ENCODE results near the gene RC3H1.
"Not testable (repeated sequence)": the region's sequence is repeated elsewhere in the genome, so short reads cannot be mapped to it uniquely, and the experiment has no call there.

The RC3H1 gene

DNA sequence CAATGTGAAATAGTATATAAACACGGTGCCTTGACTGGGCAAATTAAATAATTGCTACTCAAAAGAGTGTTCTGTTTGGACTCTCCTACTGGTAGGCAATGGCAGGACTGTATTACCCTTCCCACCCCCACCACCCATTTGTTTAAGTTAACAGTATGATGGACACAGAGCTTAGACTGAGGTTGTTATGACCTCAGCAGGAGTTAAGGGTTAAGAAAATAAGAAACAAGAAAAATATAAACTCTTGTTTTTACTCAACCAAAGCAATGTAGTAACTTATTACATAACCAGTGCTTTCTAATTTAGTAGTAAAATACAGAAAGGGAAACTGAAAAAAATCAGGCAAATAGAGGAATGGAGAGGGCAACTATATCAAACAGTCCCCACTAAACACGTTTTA lies 85.1 kb downstream of the RC3H1 start:
- DNase-seq (ENCODE audit: low read depth) = no peak

DNA sequence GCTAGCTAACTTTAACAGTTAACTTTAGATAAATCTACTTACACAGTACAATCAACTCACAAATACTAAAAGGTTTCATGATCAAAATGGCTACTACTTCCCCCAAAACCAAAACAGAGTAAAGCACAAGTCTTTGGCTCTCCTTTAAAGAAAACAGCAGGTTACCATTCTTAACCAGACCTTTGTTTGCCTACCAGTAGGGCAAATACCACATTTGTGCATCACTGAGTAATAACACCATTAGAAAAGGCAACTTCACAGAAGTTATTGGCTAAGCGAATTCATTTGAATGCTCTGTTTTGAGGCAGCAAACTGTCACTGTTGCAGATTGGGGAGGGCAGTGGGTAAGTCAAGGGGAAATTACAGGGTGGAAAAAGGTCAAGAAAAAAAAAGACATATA lies 87.7 kb downstream of the RC3H1 start:
- no peak for DNase-seq (ENCODE audit: low read depth)

DNA sequence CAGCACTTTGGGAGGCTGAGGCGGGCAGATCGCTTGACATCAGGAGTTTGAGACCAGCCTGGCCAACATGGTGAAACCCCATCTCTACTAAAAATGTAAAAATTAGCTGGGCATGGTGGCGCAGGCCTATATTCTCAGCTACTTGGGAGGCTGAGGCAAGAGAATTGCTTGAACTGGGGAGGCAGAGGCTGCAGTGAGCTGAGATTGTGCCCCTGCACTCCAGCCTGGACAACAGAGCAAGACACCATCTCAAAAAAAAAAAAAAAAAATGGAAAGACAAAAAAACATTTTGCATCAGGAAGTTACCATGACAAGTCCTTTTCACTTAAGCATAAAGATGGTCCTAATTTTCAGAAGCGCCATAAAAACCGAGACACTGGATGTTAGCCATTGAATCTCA lies 91.6 kb downstream of the RC3H1 start:
- not testable (repeated sequence) for DNase-seq (ENCODE audit: low read depth)

DNA sequence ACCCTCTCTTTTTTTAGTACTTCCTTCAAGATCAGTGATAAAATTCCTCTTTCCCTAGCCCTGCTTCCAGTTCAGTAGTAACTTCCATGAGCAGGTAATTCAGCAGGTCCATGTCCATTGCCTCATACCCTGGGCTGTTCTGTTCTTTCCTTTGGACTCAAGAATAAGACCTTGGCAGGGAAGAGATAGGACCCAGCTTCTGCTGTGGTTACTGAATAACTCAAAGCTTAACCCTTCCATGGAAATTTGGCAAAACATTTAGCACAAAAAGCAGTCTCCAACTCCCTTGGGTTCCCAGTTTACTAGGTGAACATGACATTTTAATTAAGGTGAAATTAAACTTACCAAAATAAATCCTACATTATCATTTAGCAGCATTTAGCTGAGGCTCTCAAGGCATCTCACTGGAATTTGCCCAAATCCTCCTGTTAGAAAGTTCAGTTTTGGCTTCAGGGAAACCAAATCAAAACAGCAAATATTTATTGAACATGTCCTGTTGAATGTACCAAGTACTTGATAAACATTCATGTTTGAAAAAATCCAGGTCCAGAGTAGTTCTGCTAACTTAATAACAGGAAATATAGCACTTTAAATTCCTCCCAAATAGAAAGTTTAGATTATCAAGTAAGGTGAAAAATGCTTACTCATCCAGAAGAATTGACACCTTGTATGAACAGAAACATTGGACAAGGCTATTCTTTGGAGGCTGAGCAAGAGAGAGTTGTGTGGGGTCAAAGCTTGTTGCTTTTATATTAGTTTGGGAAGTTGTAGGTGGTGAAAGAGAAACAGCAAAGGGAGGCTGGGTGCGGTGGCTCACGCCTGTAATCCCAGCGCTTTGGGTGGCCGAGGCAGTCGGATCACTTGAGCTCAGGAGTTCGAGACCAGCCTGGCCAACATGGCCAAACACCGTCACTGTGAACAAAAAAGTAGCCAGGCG lies 96.6 kb downstream of the RC3H1 start:
- DNase-seq (ENCODE audit: low read depth) = no peak

- DNase-seq (ENCODE audit: low read depth) = no peak
Measured at GRCh38 chr1:173920861-173921260, 101.3 kb downstream of the RC3H1 start.

- DNase-seq (ENCODE audit: low read depth) = no peak
Measured at GRCh38 chr1:173917635-173918493, 104.3 kb downstream of the RC3H1 start.

GRCh38 chr1:173917149-173917548 lies 105.0 kb downstream of the RC3H1 start, which contains the start of gene SERPINC1:
Gene SERPINC1, minus strand, starts transcription at chr1:173917327. Its CDS starts 68 bp downstream, at chr1:173917259.
- DNase-seq (ENCODE audit: low read depth) = no peak

GRCh38 chr1:173916667-173917066 lies 105.5 kb downstream of the RC3H1 start:
- no peak for DNase-seq (ENCODE audit: low read depth)

DNA sequence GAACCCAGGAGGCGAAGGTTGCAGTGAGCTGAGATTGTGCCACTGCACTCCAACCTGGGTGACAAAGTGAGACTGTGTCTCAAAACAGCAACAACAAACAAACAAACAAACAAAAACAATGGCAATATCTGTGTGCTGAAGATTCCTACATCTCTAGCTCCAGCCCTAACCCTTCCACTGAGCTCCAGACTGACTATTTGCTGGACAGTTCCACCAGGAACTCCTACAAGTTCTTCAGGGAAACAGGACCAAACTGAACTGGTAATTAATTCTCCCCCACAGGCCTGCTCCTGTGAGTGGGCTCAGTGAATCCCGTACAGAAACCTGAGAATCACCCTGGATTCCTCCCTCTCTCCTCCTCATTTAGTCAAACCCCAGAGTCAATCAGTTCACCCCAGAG lies 106.6 kb downstream of the RC3H1 start:
- DNase-seq (ENCODE audit: low read depth) = no peak

DNA sequence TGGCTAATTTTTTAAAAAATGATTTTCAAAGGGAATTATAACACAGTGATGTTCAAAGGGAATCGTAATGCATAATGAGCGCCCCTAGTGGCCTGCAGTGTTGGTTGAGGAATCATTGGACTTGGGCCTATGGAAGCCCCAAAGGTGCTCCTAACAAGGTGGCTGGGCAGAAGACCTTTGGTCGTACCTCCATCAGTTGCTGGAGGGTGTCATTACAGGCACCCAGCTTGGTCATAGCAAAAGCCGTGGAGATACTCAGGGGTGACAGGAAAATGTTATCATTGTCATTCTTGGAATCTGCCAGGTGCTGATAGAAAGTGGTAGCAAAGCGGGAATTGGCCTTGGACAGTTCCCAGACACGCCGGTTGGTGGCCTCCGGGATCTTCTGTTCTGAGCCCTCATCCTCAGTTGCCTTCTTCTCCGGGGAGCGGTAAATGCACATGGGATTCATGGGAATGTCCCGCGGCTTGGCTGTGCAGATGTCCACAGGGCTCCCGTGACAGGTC lies 107.7 kb downstream of the RC3H1 start:
- no peak for DNase-seq (ENCODE audit: low read depth)

DNA sequence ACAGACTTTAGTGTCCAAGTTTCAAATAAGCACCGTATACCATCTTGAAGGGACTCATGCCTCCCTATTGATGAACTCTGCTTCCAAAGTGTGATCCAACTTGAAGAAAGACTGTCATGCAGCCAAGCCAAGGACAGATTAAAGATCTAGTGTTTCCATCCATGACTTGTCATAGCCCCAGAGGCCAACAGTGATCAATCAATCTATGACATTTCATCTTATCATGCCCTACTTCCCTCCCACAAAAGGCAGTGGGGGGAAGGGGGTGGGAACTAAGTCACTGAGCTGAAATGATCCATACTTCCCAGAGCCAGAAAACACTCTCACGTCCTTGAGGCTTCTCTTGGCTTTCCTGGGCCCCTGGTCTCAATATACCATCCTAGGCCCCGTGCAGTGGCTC lies 109.0 kb downstream of the RC3H1 start:
- no peak for DNase-seq (ENCODE audit: low read depth)

DNA sequence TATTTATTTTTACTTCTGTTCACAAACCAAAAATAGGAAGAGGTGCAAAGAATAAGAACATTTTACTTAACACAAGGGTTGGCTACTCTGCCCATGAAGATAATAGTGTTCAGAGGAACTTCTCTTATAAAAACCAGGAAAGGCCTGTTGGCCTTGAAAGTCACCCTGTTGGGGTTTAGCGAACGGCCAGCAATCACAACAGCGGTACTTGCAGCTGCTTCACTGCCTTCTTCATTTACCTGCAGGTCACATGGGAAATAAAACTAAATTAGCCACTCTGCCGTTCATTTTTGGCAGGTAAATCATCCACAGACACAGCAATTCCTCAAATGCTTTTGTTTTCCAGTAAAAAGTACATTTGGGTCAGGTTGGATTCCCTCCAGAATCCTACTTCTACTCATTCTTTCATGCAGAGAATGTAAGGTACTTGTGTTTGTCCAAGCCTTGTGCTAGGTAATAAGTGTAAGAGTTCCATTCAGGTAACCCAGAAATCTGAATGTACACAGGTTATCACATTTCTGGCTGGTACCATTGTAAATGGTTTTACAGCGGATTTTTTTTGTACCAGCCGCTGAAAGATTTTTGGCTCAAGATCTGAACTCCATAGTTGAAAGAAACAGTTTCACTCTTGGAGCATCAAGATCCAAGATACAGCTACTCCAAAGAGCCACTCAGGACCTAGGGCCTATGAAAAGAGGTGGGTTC lies 118.2 kb downstream of the RC3H1 start:
- DNase-seq (ENCODE audit: low read depth) = no peak

GRCh38 chr1:173900992-173901391 lies 121.2 kb downstream of the RC3H1 start:
- no peak for DNase-seq (ENCODE audit: low read depth)

- no peak for DNase-seq (ENCODE audit: low read depth)
Measured at GRCh38 chr1:173900427-173900826, 121.7 kb downstream of the RC3H1 start.

GRCh38 chr1:173894189-173894588 lies 128.0 kb downstream of the RC3H1 start:
- DNase-seq (ENCODE audit: low read depth) = no peak

DNA sequence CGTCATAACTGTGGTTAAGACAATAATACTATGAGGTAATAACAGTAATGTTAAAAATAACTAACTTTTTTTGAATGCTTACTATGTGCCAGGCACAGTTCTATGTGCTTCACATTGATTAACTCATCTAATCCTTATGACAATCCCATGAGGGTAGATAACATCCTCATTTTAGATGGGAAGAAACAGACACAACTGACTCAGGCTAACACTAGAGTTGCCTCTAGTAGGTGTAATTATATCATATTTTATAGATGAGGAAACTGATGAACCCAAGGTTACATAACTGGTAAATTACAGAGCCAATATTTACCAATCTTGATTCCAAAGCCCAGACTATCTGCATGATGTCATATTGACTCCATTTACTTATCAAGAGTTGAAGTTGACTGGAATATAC lies 128.5 kb downstream of the RC3H1 start:
- DNase-seq (ENCODE audit: low read depth) = no peak

DNA sequence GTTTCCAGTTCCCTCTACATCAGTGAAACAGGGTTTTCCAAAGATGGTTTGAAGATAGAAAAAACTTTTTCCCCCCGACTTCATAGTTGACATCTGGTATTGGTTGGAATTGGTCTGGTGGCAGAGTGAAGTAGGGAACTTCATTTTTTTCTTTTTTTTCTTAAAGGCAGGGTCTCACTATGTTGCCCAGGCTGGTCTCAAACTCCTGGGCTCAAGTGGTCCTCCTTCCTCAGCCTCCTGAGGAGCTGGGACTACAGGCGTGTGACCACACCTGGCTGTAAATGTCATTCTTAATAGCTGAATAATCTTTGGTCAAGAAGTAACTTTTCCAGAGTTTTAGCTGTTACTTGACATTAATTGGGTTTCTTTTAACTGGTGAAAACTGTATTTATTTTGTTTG lies 132.3 kb downstream of the RC3H1 start:
- DNase-seq (ENCODE audit: low read depth) = no peak

DNA sequence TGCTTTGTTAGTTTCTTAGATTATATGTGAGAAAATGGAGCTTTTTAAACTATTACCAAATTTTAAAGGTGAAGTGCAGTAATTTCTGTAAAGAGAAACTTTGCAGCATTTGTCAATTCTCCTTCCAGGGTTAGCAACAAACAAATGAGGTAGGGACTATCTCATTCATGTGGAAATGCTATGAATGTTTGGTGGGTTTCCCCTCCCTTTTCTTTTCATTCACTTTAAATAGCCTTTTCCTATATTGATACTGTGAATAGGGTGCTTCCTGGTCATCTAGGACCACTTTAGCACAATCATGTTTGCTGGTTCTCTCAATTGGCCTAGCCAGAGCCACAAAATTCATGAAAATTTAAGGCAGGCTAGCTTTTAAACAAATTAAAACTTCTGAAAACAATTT lies 133.4 kb downstream of the RC3H1 start:
- DNase-seq (ENCODE audit: low read depth) = no peak

DNA sequence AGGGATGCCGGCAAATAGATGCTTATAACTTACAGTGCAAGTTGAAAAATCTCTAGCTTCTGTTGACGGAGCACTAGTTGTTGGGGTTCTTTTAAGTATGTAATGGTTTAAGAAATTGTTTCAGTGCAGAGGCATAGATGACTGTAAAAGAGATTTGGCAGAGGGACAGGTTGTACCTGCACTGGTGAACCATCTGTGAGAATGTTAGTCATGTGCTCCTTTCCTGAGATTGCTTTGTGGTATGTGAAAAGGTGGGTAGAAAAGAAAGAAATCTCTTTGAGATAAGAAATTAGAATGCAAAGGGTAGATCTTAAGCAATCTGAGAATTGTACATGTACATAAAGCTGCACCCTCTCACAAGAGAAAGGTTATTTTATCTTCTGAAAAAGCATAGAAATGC lies 134.5 kb downstream of the RC3H1 start:
- no peak for DNase-seq (ENCODE audit: low read depth)

GRCh38 chr1:173886746-173887611 lies 135.2 kb downstream of the RC3H1 start:
- no peak for DNase-seq (ENCODE audit: low read depth)

DNA sequence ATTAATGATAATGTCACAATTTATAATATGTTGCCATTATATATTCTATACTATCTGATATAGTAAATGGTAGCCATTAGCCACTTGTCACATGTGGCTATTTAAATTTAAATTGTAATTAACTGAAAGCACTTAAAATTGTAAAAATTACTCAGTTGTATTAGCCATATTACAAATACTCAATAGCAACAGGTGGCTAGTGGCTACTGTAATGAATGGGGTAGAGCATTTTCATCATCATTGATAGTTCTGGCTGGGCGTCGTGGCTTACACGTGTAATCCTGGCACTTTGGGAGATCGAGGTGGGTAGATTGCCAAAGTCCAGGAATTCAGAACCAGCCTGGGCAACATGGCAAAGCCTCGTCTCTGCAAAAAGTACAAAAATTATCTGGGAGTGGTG lies 137.5 kb downstream of the RC3H1 start:
- DNase-seq (ENCODE audit: low read depth) = no peak
